SK-N-SH treated with all-trans-retinoic acid at 6 μM for 48 hours (cell line): Measurements from ENCODE around the gene SYNGAP1.

Experiments used
- ATAC-seq: fragments of 200-7000 bp; cut with Tn5 transposase; 3 replicates; pipeline ENCODE4 v1.9.1; 2020; ENCODE audit warnings: mild to moderate bottlenecking, moderate library complexity
- ARNTL ChIP-seq: fragments of 450-650 bp; formaldehyde crosslinking; IDR thresholded peaks from 2 replicates; pipeline ENCODE4 v1.5.0; 2020; ENCODE audit warnings: low read depth, mild to moderate bottlenecking, moderate library complexity, borderline replicate concordance
- BACH2 ChIP-seq: fragments of 250-450 bp; sonication (Bioruptor Pico); IDR thresholded peaks from 2 replicates; pipeline ENCODE4 v1.9.0; 2021; ENCODE audit warnings: mild to moderate bottlenecking, borderline replicate concordance
- CREB5 ChIP-seq: fragments of 250-450 bp; sonication (Bioruptor Pico); IDR thresholded peaks from 2 replicates; pipeline ENCODE4 v1.5.1; 2020; ENCODE audit warnings: low read depth, mild to moderate bottlenecking, moderate library complexity
- CSRNP3 ChIP-seq: fragments of 250-450 bp; sonication (Bioruptor Pico); IDR thresholded peaks from 2 replicates; pipeline ENCODE4 v1.5.1; 2021; ENCODE audit warnings: mild to moderate bottlenecking, moderate library complexity
- ESRRG ChIP-seq: fragments of 250-450 bp; sonication (Bioruptor Pico); IDR thresholded peaks from 2 replicates; pipeline ENCODE4 v1.6.1; 2021; ENCODE audit warnings: mild to moderate bottlenecking
- GLIS3 ChIP-seq: fragments of 250-450 bp; sonication (Bioruptor Pico); IDR thresholded peaks from 2 replicates; pipeline ENCODE4 v1.5.0; 2020; ENCODE audit warnings: mild to moderate bottlenecking, moderate library complexity
- ISL1 ChIP-seq: fragments of 250-450 bp; sonication (Bioruptor Pico); IDR thresholded peaks from 2 replicates; pipeline ENCODE4 v2.1.2; 2022; ENCODE audit warnings: mild to moderate bottlenecking, moderate library complexity
- OSR1 ChIP-seq: fragments of 250-450 bp; sonication (Bioruptor Pico); IDR thresholded peaks from 2 replicates; pipeline ENCODE4 v1.8.0; 2022; ENCODE audit warnings: moderate library complexity, mild to moderate bottlenecking, inconsistent platforms
- PATZ1 ChIP-seq: fragments of 250-450 bp; sonication (Bioruptor Pico); IDR thresholded peaks from 2 replicates; pipeline ENCODE4 v1.8.0; 2020; ENCODE audit warnings: mild to moderate bottlenecking, moderate library complexity, borderline replicate concordance
- POU6F1 ChIP-seq: fragments of 250-450 bp; sonication (Bioruptor Pico); IDR thresholded peaks from 2 replicates; pipeline ENCODE4 v1.8.0; 2021; ENCODE audit warnings: low read depth, mild to moderate bottlenecking, moderate library complexity, borderline replicate concordance
- PPARA ChIP-seq: fragments of 250-450 bp; sonication (Bioruptor Pico); IDR thresholded peaks from 2 replicates; pipeline ENCODE4 v1.5.0; 2020; ENCODE audit warnings: mild to moderate bottlenecking, borderline replicate concordance
- RARB ChIP-seq: fragments of 250-450 bp; sonication (Bioruptor Pico); IDR thresholded peaks from 2 replicates; pipeline ENCODE4 v1.8.0; 2021; ENCODE audit warnings: mild to moderate bottlenecking, moderate library complexity
- SNAI2 ChIP-seq: fragments of 250-450 bp; sonication (Bioruptor Pico); IDR thresholded peaks from 2 replicates; pipeline ENCODE4 v1.5.0; 2020; ENCODE audit warnings: mild to moderate bottlenecking, moderate library complexity
- TOX ChIP-seq: fragments of 250-450 bp; sonication (Bioruptor Pico); IDR thresholded peaks from 2 replicates; pipeline ENCODE4 v1.8.0; 2021; ENCODE audit warnings: mild to moderate bottlenecking, moderate library complexity, borderline replicate concordance
- TSHZ2 ChIP-seq: fragments of 250-450 bp; sonication (Bioruptor Pico); IDR thresholded peaks from 2 replicates; pipeline ENCODE4 v1.5.0; 2020; ENCODE audit warnings: mild to moderate bottlenecking, moderate library complexity
- ZC3H10 ChIP-seq: fragments of 250-450 bp; sonication (Bioruptor Pico); IDR thresholded peaks from 2 replicates; pipeline ENCODE4 v1.5.1; 2021; ENCODE audit warnings: mild to moderate bottlenecking, moderate library complexity
- ZFP3 ChIP-seq: fragments of 250-450 bp; sonication (Bioruptor Pico); IDR thresholded peaks from 2 replicates; pipeline ENCODE4 v1.5.0; 2020; ENCODE audit warnings: mild to moderate bottlenecking, moderate library complexity
- ZFP30 ChIP-seq: fragments of 450-650 bp; formaldehyde crosslinking; IDR thresholded peaks from 2 replicates; pipeline ENCODE4 v1.5.0; 2022; ENCODE audit warnings: mild to moderate bottlenecking, moderate library complexity
- ZNF565 ChIP-seq: fragments of 450-650 bp; formaldehyde crosslinking; conservative IDR thresholded peaks from 2 replicates; pipeline ENCODE4 v1.5.0; 2020; ENCODE audit warnings: low read depth, mild to moderate bottlenecking, moderate library complexity
- ZNF70 ChIP-seq: fragments of 450-650 bp; formaldehyde crosslinking; IDR thresholded peaks from 2 replicates; pipeline ENCODE4 v1.5.0; 2020; ENCODE audit warnings: mild to moderate bottlenecking, moderate library complexity

The SYNGAP1 gene

GRCh38 chr6:33441457-33441856, 21.6 kb downstream of the SYNGAP1 start (continued):
- no peak for TF ChIP-seq POU6F1 (CRISPR knock-in tag)
- no peak for TF ChIP-seq ZFP30 (CRISPR knock-in tag)
- no peak for TF ChIP-seq ZFP3 (CRISPR knock-in tag)
- TF ChIP-seq OSR1 (CRISPR knock-in tag), result no peak
- no peak for TF ChIP-seq RARB (CRISPR knock-in tag)
- TF ChIP-seq, all 23 proteins: peak for 0

GRCh38 chr6:33442283-33442682, 22.4 kb downstream of the SYNGAP1 start:
- no peak for ATAC-seq
- TF ChIP-seq POU6F1 (CRISPR knock-in tag), result no peak
- no peak for TF ChIP-seq ARNTL (CRISPR knock-in tag)
- no peak for TF ChIP-seq TSHZ2 (CRISPR knock-in tag)
- no peak for TF ChIP-seq ZNF565
- no peak for TF ChIP-seq CREB5 (CRISPR knock-in tag)
- TF ChIP-seq PATZ1 (CRISPR knock-in tag), result no peak
- no peak for TF ChIP-seq TOX (CRISPR knock-in tag)
- no peak for TF ChIP-seq GLIS3 (CRISPR knock-in tag)
- no peak for TF ChIP-seq ZFP3 (CRISPR knock-in tag)
- no peak for TF ChIP-seq ZFP30 (CRISPR knock-in tag)
- no peak for TF ChIP-seq ZC3H10
- TF ChIP-seq, all 23 proteins: peak for 0

GRCh38 chr6:33443025-33443424, 23.2 kb downstream of the SYNGAP1 start:
- ATAC-seq, result no peak

GRCh38 chr6:33443619-33444504, 24.0 kb downstream of the SYNGAP1 start:
- ATAC-seq, result no peak
- TF ChIP-seq PPARA (CRISPR knock-in tag), result no peak
- no peak for TF ChIP-seq ESRRG (CRISPR knock-in tag)
- no peak for TF ChIP-seq ISL1
- TF ChIP-seq OSR1 (CRISPR knock-in tag), result no peak
- TF ChIP-seq SNAI2 (CRISPR knock-in tag), result no peak
- TF ChIP-seq ZNF565, result no peak
- no peak for TF ChIP-seq RARB (CRISPR knock-in tag)
- TF ChIP-seq ZFP30 (CRISPR knock-in tag), result no peak
- TF ChIP-seq BACH2 (CRISPR knock-in tag), result no peak
- TF ChIP-seq ZFP3 (CRISPR knock-in tag), result no peak
- no peak for TF ChIP-seq POU6F1 (CRISPR knock-in tag)
- TF ChIP-seq CSRNP3, result no peak
- no peak for TF ChIP-seq ZC3H10

More at GRCh38 chr6:33443025-33443424, 23.2 kb downstream of the SYNGAP1 start:
- TF ChIP-seq RARB (CRISPR knock-in tag), result no peak
- no peak for TF ChIP-seq ESRRG (CRISPR knock-in tag)
- no peak for TF ChIP-seq PPARA (CRISPR knock-in tag)
- no peak for TF ChIP-seq ISL1
- TF ChIP-seq ZNF565, result no peak
- no peak for TF ChIP-seq ZFP30 (CRISPR knock-in tag)
- TF ChIP-seq ZNF70 (CRISPR knock-in tag), result no peak
- TF ChIP-seq, all 23 proteins: peak for 0
